Astrocyte of the spinal cord (primary cell): ENCODE measurements around the gene SEC22C.

ENCODE experiments used
- DNase-seq: peaks from one replicate; pipeline ENCODE4 v3.0.0; 2011; ENCODE audit warnings: low read depth, low spot score
- H3K4me3 ChIP-seq: 2 replicates; pipeline ENCODE4 v1.5.1; 2011; ENCODE audit warnings: low read depth, mild to moderate bottlenecking, low read length, moderate library complexity
- in situ Hi-C: cut with HindIII; loops from 2 replicates; pipeline ENCODE4 v1.10.0; 2017; ENCODE audit warnings: low sequenced_read_pairs
- TF ChIP-seq, protein P1 (sequence below): IDR thresholded peaks from 2 replicates; pipeline ENCODE4 v1.5.1; 2012; ENCODE audit warnings: low read depth, mild to moderate bottlenecking, low read length, inconsistent platforms

The SEC22C gene

DNA sequence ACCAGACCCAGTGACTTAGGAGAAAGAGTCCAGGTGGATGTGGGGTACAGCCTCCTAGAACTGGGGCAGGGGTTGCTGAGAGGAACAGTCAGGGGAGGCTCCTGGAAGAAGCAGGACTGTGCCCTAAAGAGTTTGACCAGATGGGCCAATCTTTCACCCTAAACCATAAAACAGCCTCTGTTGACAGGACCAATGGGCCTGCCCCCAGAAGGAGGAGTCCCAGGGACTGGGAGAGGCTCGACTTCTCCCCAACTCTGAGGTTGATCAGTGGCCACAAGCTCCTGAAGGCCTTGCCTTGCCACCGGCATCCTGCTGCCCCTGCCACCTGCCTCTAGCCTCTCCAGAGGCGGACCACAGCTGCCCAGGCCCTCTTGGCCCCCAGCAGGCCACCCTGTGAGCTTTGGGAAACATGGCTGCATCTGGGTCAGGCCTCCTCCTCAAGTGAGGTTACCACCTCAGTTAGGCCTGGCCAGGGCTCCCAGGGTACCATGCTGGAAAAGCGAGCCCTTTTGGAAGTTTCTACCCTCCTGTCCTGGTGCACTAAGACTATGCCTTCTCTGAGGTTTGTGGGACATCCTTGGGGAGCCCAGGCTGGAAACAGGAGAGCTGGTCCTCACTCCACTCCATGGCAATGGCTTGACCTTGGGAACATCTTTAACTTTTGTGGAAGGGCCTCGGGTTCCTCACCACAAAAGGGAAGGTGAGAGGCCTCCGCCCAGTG lies 76.5 kb downstream of the SEC22C start:
- H3K4me3 ChIP-seq: no peak overlapping the region
- in situ Hi-C loops: no loop called here
- no peak for DNase-seq
- TF ChIP-seq, protein P1, sequence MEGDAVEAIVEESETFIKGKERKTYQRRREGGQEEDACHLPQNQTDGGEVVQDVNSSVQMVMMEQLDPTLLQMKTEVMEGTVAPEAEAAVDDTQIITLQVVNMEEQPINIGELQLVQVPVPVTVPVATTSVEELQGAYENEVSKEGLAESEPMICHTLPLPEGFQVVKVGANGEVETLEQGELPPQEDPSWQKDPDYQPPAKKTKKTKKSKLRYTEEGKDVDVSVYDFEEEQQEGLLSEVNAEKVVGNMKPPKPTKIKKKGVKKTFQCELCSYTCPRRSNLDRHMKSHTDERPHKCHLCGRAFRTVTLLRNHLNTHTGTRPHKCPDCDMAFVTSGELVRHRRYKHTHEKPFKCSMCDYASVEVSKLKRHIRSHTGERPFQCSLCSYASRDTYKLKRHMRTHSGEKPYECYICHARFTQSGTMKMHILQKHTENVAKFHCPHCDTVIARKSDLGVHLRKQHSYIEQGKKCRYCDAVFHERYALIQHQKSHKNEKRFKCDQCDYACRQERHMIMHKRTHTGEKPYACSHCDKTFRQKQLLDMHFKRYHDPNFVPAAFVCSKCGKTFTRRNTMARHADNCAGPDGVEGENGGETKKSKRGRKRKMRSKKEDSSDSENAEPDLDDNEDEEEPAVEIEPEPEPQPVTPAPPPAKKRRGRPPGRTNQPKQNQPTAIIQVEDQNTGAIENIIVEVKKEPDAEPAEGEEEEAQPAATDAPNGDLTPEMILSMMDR: no peak

DNA sequence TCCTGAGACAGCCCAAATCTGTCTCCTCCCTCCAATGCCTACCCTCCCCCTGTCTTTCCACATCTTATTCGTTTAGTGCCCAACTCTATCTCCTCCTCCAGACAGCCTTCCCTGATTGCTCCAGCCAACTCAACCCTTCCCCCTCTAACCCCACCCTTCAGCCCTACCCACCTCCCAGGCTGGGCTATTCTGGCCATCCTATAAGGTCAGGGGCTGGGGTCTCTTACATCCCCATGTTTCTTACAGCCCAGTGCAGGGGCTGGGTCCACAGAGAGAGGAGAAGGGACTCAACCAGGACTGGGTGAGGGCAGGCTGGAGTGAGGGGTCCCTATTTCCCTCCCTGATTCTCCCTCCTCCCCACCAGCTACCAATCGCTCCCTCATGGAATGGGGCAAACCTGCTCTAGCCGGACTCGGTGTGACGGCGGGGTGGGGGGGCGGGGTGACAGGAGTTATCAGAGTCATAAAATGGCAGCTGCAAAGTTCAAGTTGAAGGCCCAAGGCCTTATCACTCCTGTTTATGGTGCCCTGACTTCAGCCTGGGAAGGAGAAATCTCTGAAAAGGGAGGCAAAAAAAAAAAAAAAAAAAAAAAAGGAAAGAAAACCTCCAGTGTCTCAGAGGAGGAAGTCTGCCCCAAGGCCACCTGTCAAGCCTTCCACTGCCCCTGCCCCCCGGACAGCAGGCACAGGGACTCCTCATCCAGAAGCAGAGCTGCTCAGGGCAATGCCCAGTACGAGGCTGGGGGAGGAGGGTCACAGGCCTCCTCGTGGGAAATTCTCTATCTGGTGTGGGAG lies 77.2 kb downstream of the SEC22C start:
- DNase-seq: no peak
- H3K4me3 ChIP-seq: no peak overlapping the region
- TF ChIP-seq, protein P1: no peak
- in situ Hi-C loops: no loop called here

DNA sequence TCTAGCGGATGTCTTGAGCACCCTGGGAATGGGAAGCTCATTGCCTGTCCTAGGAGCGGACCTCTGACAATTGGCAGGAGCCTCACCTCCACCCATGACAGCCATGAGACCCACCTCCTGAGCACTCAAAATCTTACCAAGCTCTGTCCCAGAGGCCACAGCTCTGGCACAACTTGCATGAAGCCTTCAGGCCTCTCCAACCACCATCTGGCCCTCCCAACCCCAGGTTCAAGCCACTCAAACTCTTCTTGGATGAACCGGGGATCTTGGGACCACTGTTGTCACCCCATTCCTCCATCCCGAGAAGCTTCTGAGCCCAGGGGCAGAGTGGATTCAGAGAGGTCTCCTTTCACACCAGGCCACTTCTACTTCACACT lies 77.8 kb downstream of the SEC22C start:
- in situ Hi-C loops: no loop called here
- no peak for DNase-seq
- TF ChIP-seq, protein P1: no peak
- no peak overlapping the region for H3K4me3 ChIP-seq

DNA sequence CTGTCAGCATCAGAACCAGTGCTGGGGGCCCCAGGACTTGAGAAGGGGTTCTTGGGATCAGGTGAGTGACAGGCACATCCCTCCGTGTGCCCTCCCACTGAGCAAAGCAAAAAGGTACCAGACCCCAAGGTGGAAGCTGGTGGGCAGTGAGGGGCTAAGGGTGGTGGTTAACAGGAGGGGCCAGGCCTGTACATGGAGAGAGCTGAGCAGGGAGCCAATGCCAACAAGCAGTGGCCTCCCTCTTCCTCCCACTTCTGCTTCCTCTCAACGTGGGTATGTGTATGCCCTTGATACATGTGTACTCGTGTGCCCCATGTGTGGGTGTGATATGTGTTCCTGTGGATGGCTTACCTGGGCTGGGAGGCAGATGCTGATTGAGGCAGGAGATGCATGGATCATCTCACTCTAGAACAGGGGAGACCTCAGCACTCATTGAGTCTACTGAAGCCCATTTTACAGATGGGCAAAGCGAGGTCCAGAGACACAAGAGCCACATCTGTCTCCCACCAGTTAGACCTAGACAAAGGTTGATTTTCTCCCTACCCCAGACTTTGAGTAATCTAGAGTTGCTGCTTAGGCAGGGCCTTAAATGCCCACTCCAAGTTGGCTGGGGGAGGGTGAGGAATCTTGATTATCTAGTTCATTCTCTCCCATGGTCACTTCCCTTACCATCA lies 78.4 kb downstream of the SEC22C start:
- no peak for DNase-seq
- no peak overlapping the region for H3K4me3 ChIP-seq
- TF ChIP-seq, protein P1: no peak
- in situ Hi-C loops: no loop called here

DNA sequence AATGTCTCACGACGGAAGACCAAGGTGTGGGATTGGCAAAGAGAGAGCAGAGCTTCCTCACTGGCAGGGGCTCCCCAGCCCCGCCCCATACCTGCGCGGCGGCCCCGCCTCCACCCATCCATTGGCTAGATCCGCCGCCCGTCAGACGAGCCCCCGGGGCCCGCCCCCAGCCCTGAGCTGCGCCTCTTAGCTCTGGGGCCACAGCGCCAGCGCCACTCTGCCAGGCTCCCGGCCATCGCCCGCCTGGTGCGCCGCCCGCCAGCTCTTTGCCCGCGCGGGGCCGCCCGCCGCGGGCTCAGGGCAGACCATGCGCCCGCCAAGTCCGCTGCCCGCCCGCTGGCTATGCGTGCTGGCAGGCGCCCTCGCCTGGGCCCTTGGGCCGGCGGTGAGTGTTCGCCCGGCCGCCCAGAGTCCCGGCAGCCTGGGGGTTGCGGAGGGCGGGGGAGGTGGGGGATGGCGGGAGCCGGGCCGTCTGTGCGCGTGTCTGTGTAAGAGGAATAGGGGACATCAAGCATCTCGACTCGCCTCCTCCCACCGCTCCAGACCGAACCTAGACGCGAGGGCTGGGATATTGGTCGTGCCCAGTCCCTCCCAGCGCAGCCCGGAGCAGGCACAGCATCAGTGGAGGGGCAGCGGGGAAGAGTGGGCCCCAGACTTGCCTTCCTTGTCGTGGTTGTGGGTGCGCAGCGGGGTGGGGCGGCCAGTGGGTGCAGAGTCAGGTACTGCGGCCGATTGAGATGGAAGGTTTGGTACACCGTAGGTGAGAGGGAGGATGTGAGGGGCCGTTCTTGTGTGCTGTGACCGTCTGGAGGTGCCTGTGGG lies 79.1 kb downstream of the SEC22C start, which contains the start of gene VIPR1:
Gene VIPR1 (plus strand): TSS at position 215 of the 822 bp plus-strand sequence. CDS start 93 bp downstream, at position 308.
- TF ChIP-seq, protein P1: no peak
- peak within 1 kb of the TSS; percentile 32 for H3K4me3 ChIP-seq
- in situ Hi-C loops: no loop called here
- no peak for DNase-seq
